Lung (tissue), 16 donors: ENCODE measurements around the gene NDUFA7. TPM values are rescaled to one million over a fixed set of nuclear protein-coding genes. Genes with fewer than 3 reads are reported as not detected.

Source experiments
- ATAC-seq: fragments of 200-7000 bp; cut with Tn5 transposase; one replicate; pipeline ENCODE4 v1.9.1; 2020; ENCODE audit warnings: moderate number of reproducible peaks; ENCODE audit not compliant: insufficient read depth, low FRiP score
- DNase-seq, 3 donors: peaks; one replicate each; pipeline ENCODE4 v3.0.0-alpha.2; 2013 to 2017
- H3K27ac ChIP-seq, 2 donors: one replicate each; pipeline ENCODE4 v1.5.1; 2013; ENCODE audit warnings: mild to moderate bottlenecking in 2 of 2, moderate library complexity in 2 of 2, control low read depth in 1 of 2, inconsistent platforms in 1 of 2, low read depth in 1 of 2, low read length in 1 of 2
- H3K27me3 ChIP-seq, 3 donors: one replicate each; pipeline ENCODE4 v1.5.1; 2013; ENCODE audit warnings: low read length in 2 of 3; ENCODE audit not compliant: control insufficient read depth in 3 of 3, insufficient read depth in 3 of 3
- H3K36me3 ChIP-seq, 4 donors: one replicate each; pipeline ENCODE4 v1.5.1; 2013; ENCODE audit warnings: low read length in 4 of 4, mild to moderate bottlenecking in 1 of 4, moderate library complexity in 1 of 4; ENCODE audit not compliant: control insufficient read depth in 4 of 4, insufficient read depth in 4 of 4
- H3K4me1 ChIP-seq, 5 donors: one replicate each; pipeline ENCODE4 v1.5.1; 2013; ENCODE audit warnings: low read length in 5 of 5, mild to moderate bottlenecking in 2 of 5, moderate library complexity in 1 of 5; ENCODE audit not compliant: control insufficient read depth in 5 of 5, insufficient read depth in 5 of 5
- H3K4me3 ChIP-seq: one replicate; pipeline ENCODE4 v1.5.1; 2013; ENCODE audit warnings: mild to moderate bottlenecking, control low read depth, moderate library complexity
- H3K9ac ChIP-seq, 2 donors: one replicate each; pipeline ENCODE4 v1.5.1; 2013; ENCODE audit warnings: low read length in 2 of 2, control low read depth in 1 of 2; ENCODE audit not compliant: insufficient read depth in 1 of 2
- H3K9me3 ChIP-seq, 4 donors: one replicate each; pipeline ENCODE4 v1.5.1; 2013; ENCODE audit warnings: low read length in 3 of 4, mild to moderate bottlenecking in 1 of 4, moderate library complexity in 1 of 4; ENCODE audit not compliant: control insufficient read depth in 4 of 4, insufficient read depth in 3 of 4
- WGBS, 2 donors: extraction: QIAGEN DNeasy Blood & Tissue Kit; methylation state at CpG; one replicate each; pipeline ENCODE4 v1.1.7; 2013; 5-methylcytosine and 5-hydroxymethylcytosine counted together
- long read RNA-seq, 5 donors: transcript quantifications; one replicate each; lab custom pipeline, GENCODE V29; 2026
- polyA plus RNA-seq, 2 donors: library from polyadenylated mRNA; stranded (reverse); fragments of 200-250 nt; gene quantifications; one replicate each; pipeline ENCODE4 v1.2.1, GENCODE V29; 2013
- total RNA-seq, 2 donors: library from RNA; depleted of rRNA in 1 of 2; stranded (reverse); fragments of >200 nt in 1 of 2; gene quantifications; one replicate each; pipeline ENCODE4 v1.2.1, GENCODE V29; 2014 to 2021
- TF ChIP-seq, protein P1 (sequence below): IDR thresholded peaks from 2 replicates; pipeline ENCODE4 v1.5.1; 2012; ENCODE audit warnings: mild to moderate bottlenecking; ENCODE audit errors: control extremely low read depth, extremely low read depth
- donor health status: control.
- donor health status: control.
- donor health status: Bipolar disorder and iron deficiency.
- donor health status: healthy.
- donor health status: DM: yes; HTN: yes; CAD: no.

Gene NDUFA7
- total RNA-seq = 10 to 100 TPM; 10.6 to 54.1 TPM
- polyA plus RNA-seq = 100 to 1,000 TPM; 119 to 239 TPM
- long read RNA-seq, donor 1, transcript NDUFA7-201 (4 exons, 601 nt) = major isoform, 47 of 64 reads
- long read RNA-seq, donor 1, transcript NDUFA7-205 (2 exons, 547 nt) = minor isoform, 6 of 64 reads
- long read RNA-seq, donor 1, partial matches to known transcripts = 11 of 64 reads
- long read RNA-seq, donor 1, other reads (novel, unspliced or antisense) = 0 of 64 reads
- long read RNA-seq, donor 2, transcript NDUFA7-201 (4 exons, 601 nt) = major isoform, 32 of 34 reads
- long read RNA-seq, donor 2, partial matches to known transcripts = 0 of 34 reads
- long read RNA-seq, donor 2, other reads (novel, unspliced or antisense) = 0 of 34 reads
- long read RNA-seq, donor 3, transcript NDUFA7-201 (4 exons, 601 nt) = major isoform, 31 of 35 reads
- long read RNA-seq, donor 3, partial matches to known transcripts = 0 of 35 reads
- long read RNA-seq, donor 3, other reads (novel, unspliced or antisense) = 0 of 35 reads
- long read RNA-seq, donor 4, transcript NDUFA7-201 (4 exons, 601 nt) = major isoform, 31 of 35 reads
- long read RNA-seq, donor 4, partial matches to known transcripts = 0 of 35 reads
- long read RNA-seq, donor 4, other reads (novel, unspliced or antisense) = 0 of 35 reads
- long read RNA-seq, donor 5, transcript NDUFA7-201 (4 exons, 601 nt) = major isoform, 65 of 74 reads
- long read RNA-seq, donor 5, partial matches to known transcripts = 5 of 74 reads
- long read RNA-seq, donor 5, other reads (novel, unspliced or antisense) = 0 of 74 reads

- peak within 1 kb of the TSS; percentile 84 for H3K4me3 ChIP-seq
- DNase-seq (peak; percentile 98 to 99 (median 98)), ATAC-seq (peak; percentile 94)
These were observed at the start of gene NDUFA7, which contains the start of gene RPS28 for GRCh38 chr19:8321067-8321985. TSS of gene NDUFA7 (minus strand) at chr19:8321375. CDS start at chr19:8321358, 17 bp downstream. TSS of gene RPS28 (plus strand) at chr19:8321496. CDS start at chr19:8321531, 35 bp downstream.

GRCh38 chr19:8370176-8371010, 49.2 kb upstream of the NDUFA7 start:
- H3K9ac ChIP-seq = no peak overlapping the region
- peaks cover 2 to 8% (median 5%) of the 10 kb centered on the region in 4 donors for H3K36me3 ChIP-seq
- no peaks in the 10 kb centered on the region for H3K9me3 ChIP-seq
- ATAC-seq (no peak), DNase-seq (peak in 1 of 3 donors; percentile 27)
- peaks cover 5 to 32% (median 18%) of the 10 kb centered on the region in 5 donors for H3K4me1 ChIP-seq
- TF ChIP-seq, protein P1, sequence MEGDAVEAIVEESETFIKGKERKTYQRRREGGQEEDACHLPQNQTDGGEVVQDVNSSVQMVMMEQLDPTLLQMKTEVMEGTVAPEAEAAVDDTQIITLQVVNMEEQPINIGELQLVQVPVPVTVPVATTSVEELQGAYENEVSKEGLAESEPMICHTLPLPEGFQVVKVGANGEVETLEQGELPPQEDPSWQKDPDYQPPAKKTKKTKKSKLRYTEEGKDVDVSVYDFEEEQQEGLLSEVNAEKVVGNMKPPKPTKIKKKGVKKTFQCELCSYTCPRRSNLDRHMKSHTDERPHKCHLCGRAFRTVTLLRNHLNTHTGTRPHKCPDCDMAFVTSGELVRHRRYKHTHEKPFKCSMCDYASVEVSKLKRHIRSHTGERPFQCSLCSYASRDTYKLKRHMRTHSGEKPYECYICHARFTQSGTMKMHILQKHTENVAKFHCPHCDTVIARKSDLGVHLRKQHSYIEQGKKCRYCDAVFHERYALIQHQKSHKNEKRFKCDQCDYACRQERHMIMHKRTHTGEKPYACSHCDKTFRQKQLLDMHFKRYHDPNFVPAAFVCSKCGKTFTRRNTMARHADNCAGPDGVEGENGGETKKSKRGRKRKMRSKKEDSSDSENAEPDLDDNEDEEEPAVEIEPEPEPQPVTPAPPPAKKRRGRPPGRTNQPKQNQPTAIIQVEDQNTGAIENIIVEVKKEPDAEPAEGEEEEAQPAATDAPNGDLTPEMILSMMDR = no peak
- no peak overlapping the region for H3K27ac ChIP-seq
- peaks cover 0 to 2% (median 0%) of the 10 kb centered on the region in 3 donors for H3K27me3 ChIP-seq
- 87 to 88% methylated on average over 19 of the region's 19 CpGs for WGBS, 2 donors
- no peak overlapping the region for H3K4me3 ChIP-seq

More at GRCh38 chr19:8321067-8321985, at the start of gene NDUFA7, which contains the start of gene RPS28:
- H3K9me3 ChIP-seq = no peaks in the 10 kb centered on the region
- H3K9ac ChIP-seq = peak within 1 kb of the TSS; percentile 93 to 97
- H3K36me3 ChIP-seq = peaks cover 0 to 18% (median 14%) of the 10 kb centered on the region in 4 donors
- TF ChIP-seq, protein P1 = peak; percentile 74
- H3K27me3 ChIP-seq = no peaks in the 10 kb centered on the region
- H3K27ac ChIP-seq = peak within 1 kb of the TSS; percentile 91 to 94
- H3K4me1 ChIP-seq = peaks cover 5 to 21% (median 12%) of the 10 kb centered on the region in 5 donors
- 0 to 1% methylated on average over 70 to 72 of the region's 72 CpGs for WGBS, 2 donors
